Endothelial cell of umbilical vein (primary cell): ENCODE measurements around the gene NUP35. TPM values are rescaled to one million over a fixed set of nuclear protein-coding genes. Genes with fewer than 3 reads are reported as not detected.

Experiments
- BruUV-seq: library from RNA; stranded (reverse); fragments of 400-500 nt; replicated peaks from 2 replicates; lab custom pipeline; 2021; lab: Mats Ljungman, UMichigan
- CTCF ChIA-PET: fragments of 300-600, 350-600 bp; sonication (Branson Sonifier 250); formaldehyde crosslinking; loops from one replicate; lab custom pipeline; 2021; ENCODE audit warnings: antibody characterized with exemption, inconsistent platforms; lab: Charles Lee
- POLR2A ChIA-PET: fragments of 300-600, 350-600 bp; sonication (Branson Sonifier 250); formaldehyde crosslinking; loops from one replicate; lab custom pipeline; 2021; ENCODE audit warnings: antibody characterized with exemption, inconsistent platforms; lab: Charles Lee
- DNase-seq: peaks from one replicate; pipeline ENCODE4 v3.0.0-alpha.2; 2011; ENCODE audit warnings: low read depth, low spot score
- FAIRE-seq: peaks from 2 replicates; lab custom pipeline; 2011; peaks lifted over from hg19 to GRCh38; lab: Jason Lieb, UNC
- H2AFZ ChIP-seq: 2 replicates; pipeline ENCODE4 v1.6.0; 2012; ENCODE audit warnings: low read depth, low read length, control low read depth, inconsistent platforms
- H3K27ac ChIP-seq: 2 replicates; pipeline ENCODE4 v1.5.1; 2011; ENCODE audit warnings: low read depth, mild to moderate bottlenecking, control low read depth, low read length, moderate library complexity; ENCODE audit not compliant: insufficient read depth
- H3K27me3 ChIP-seq, 2 experiments: 2 replicates each; pipeline versions ENCODE4 v1.6.0 to v1.6.1; 2011; ENCODE audit warnings: low read length in 2 of 2, mixed read lengths in 1 of 2; ENCODE audit not compliant: control insufficient read depth in 2 of 2, insufficient read depth in 2 of 2
- H3K36me3 ChIP-seq, 2 experiments: 2 replicates in 1 of 2; 3 replicates in 1 of 2; pipeline ENCODE4 v1.5.1; 2011; ENCODE audit warnings: low read length in 2 of 2, mild to moderate bottlenecking in 1 of 2, moderate library complexity in 1 of 2; ENCODE audit not compliant: control insufficient read depth in 2 of 2, insufficient read depth in 2 of 2; ENCODE audit errors: extremely low read depth in 1 of 2
- H3K4me1 ChIP-seq: 3 replicates; pipeline ENCODE4 v1.5.1; 2011; ENCODE audit warnings: mild to moderate bottlenecking, low read length; ENCODE audit not compliant: control insufficient read depth, insufficient read depth; ENCODE audit errors: extremely low read depth
- H3K4me2 ChIP-seq: 2 replicates; pipeline ENCODE4 v1.6.1; 2011; ENCODE audit warnings: low read length, control low read depth, mixed read lengths; ENCODE audit not compliant: insufficient read depth
- H3K4me3 ChIP-seq, 3 experiments: fragments of 200-600 bp in 1 of 3; sonication (generic), shearing (Covaris generic) in 1 of 3; replicated peaks in 1 of 3; 2 replicates each; pipeline ENCODE4 v1.5.1; 2011 to 2016; ENCODE audit warnings: control low read depth in 3 of 3, low read length in 3 of 3, mild to moderate bottlenecking in 2 of 3, inconsistent platforms in 1 of 3, low read depth in 1 of 3, moderate library complexity in 1 of 3; ENCODE audit not compliant: insufficient read depth in 1 of 3
- H3K79me2 ChIP-seq: 2 replicates; pipeline ENCODE4 v1.6.0; 2012; ENCODE audit warnings: low read length, inconsistent platforms; ENCODE audit not compliant: control insufficient read depth, insufficient read depth
- H3K9ac ChIP-seq: replicated peaks from 2 replicates; pipeline ENCODE3; 2011; ENCODE audit warnings: low read length, control low read depth; ENCODE audit not compliant: insufficient read depth; ENCODE audit errors: extremely low read depth
- H3K9me1 ChIP-seq: replicated peaks from 3 replicates; pipeline ENCODE4 v1.6.0; 2011; ENCODE audit warnings: mild to moderate bottlenecking, low read length; ENCODE audit not compliant: control insufficient read depth, insufficient read depth; ENCODE audit errors: extremely low read depth
- H3K9me3 ChIP-seq: replicated peaks from 2 replicates; pipeline ENCODE4 v1.5.1; 2012; ENCODE audit warnings: low read length, inconsistent platforms; ENCODE audit not compliant: control insufficient read depth, insufficient read depth
- H4K20me1 ChIP-seq: replicated peaks from 2 replicates; pipeline ENCODE3; 2011; ENCODE audit warnings: mild to moderate bottlenecking, low read length; ENCODE audit not compliant: control insufficient read depth, insufficient read depth; ENCODE audit errors: extremely low read depth
- EZH2 ChIP-seq: IDR thresholded peaks from 2 replicates; pipeline ENCODE4 v1.6.1; 2012; ENCODE audit warnings: borderline replicate concordance, low read depth, mild to moderate bottlenecking, moderate library complexity, low read length, inconsistent platforms; ENCODE audit not compliant: severe bottlenecking
- JUN ChIP-seq: IDR thresholded peaks from 2 replicates; pipeline ENCODE4 v1.6.1; 2011; ENCODE audit warnings: borderline replicate concordance, low read depth; ENCODE audit not compliant: insufficient read length, insufficient read depth
- POLR2A ChIP-seq: IDR thresholded peaks from 2 replicates; pipeline ENCODE4 v1.6.1; 2012; ENCODE audit warnings: low read depth, mild to moderate bottlenecking, control low read depth, low read length
- POLR2AphosphoS5 ChIP-seq: IDR thresholded peaks from 2 replicates; pipeline ENCODE4 v1.6.1; 2012; ENCODE audit warnings: low read depth, mild to moderate bottlenecking, control low read depth, low read length, moderate library complexity; ENCODE audit not compliant: insufficient read depth
- dilution Hi-C: fragments of 300-500 bp; cut with MboI; formaldehyde crosslinking; loops from one replicate; pipeline ENCODE4 v1.15.0; 2019; ENCODE audit warnings: low sequenced_read_pairs; ENCODE audit not compliant: extremely low pct_ligation_motif_present
- intact Hi-C: fragments of 100-400 bp; cut with micrococcal nuclease; formaldehyde crosslinking; loops from one replicate; pipeline ENCODE4 v1.10.0; 2022
- polyA plus RNA-seq, 4 experiments: library from polyadenylated mRNA; depleted of rRNA in 3 of 4; stranded (reverse) in 3 of 4; unstranded in 1 of 4; fragments of >200 nt; gene quantifications; 2 replicates each; pipeline versions ENCODE4 v1.2.1 to v1.2.3, GENCODE V29; 2011 to 2012; ENCODE audit warnings: missing spikeins in 1 of 4
- total RNA-seq: library from RNA; stranded (reverse); gene quantifications from 2 replicates; pipeline ENCODE4 v1.2.3, GENCODE V29; 2021
- TF ChIP-seq, protein P1 (sequence below), 2 donors: IDR thresholded peaks; 1 replicate in 1 of 2; 2 replicates in 1 of 2; pipeline ENCODE4 v1.5.1; 2011; ENCODE audit warnings: low read length in 2 of 2, mild to moderate bottlenecking in 2 of 2, moderate library complexity in 2 of 2, control low read depth in 1 of 2, inconsistent platforms in 1 of 2, low read depth in 1 of 2; ENCODE audit not compliant: insufficient read depth in 1 of 2; ENCODE audit errors: extremely low read depth in 1 of 2

NUP35 gene
- total and polyA plus RNA-seq, 2 donors (not counting 3 experiments of a cell fraction or from before 2014, with no cell fraction given): 8.4 to 22.1 TPM

DNA sequence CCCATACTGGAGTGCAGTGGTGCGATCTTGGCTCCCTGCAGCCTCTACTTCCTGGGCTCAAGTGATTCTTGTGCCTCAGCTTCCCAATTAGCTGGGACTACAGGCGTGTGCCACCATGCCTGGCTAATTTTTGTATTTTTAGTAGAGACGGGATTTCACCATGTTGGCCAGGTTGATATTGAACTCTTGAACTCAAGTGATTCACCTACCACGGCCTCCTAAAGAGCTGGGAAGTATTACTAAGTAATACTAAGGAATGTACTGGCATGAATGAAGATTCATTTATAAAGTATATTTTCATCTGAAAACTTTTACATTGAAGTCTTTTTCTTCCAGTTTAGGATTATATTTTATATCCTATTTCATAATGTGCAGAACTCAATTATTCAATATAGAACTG, 38.1 kb downstream of the NUP35 start:
- POLR2A ChIA-PET: no interaction called here
- TF ChIP-seq POLR2A (no peak), JUN (no peak), POLR2AphosphoS5 (no peak), EZH2 (no peak)
- TF ChIP-seq, protein P1, sequence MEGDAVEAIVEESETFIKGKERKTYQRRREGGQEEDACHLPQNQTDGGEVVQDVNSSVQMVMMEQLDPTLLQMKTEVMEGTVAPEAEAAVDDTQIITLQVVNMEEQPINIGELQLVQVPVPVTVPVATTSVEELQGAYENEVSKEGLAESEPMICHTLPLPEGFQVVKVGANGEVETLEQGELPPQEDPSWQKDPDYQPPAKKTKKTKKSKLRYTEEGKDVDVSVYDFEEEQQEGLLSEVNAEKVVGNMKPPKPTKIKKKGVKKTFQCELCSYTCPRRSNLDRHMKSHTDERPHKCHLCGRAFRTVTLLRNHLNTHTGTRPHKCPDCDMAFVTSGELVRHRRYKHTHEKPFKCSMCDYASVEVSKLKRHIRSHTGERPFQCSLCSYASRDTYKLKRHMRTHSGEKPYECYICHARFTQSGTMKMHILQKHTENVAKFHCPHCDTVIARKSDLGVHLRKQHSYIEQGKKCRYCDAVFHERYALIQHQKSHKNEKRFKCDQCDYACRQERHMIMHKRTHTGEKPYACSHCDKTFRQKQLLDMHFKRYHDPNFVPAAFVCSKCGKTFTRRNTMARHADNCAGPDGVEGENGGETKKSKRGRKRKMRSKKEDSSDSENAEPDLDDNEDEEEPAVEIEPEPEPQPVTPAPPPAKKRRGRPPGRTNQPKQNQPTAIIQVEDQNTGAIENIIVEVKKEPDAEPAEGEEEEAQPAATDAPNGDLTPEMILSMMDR (IDR thresholded peaks at IDR 0.05; ENCODE audit: extremely low read depth in 1 of 2, insufficient read depth in 1 of 2, low read depth in 1 of 2, low read length in 2 of 2): no peak
- Histone ChIP-seq H3K4me2 (no peak overlapping the region), H3K9me3 (no peaks in the 10 kb centered on the region), H3K27me3 (no peaks in the 10 kb centered on the region), H3K79me2 (peaks cover 3% of the 10 kb centered on the region), H3K4me3 (no peak overlapping the region), H3K4me1 (no peaks in the 10 kb centered on the region), H4K20me1 (no peaks in the 10 kb centered on the region), H3K27ac (no peak overlapping the region), H3K36me3 (peaks cover 3% of the 10 kb centered on the region in 2 experiments), H3K9ac (no peak overlapping the region), H2AFZ (no peak overlapping the region), H3K9me1 (no peaks in the 10 kb centered on the region)
- CTCF ChIA-PET: no interaction called here
- intact Hi-C loops (no loop called here), dilution Hi-C loops (no loop called here)
- DNase-seq (no peak), FAIRE-seq (no peak)
- BruUV-seq: no TSS peak
